Erythroblast (primary cell): ENCODE results near the gene MST1.

Experiments
- DNase-seq, 2 experiments: peaks; one replicate each; lab custom pipeline; 2025; lab: John Stamatoyannopoulos, UW
- GATA1 ChIP-seq: IDR thresholded peaks from 2 replicates; pipeline ENCODE4 v1.6.1; 2011; ENCODE audit warnings: low read depth, mild to moderate bottlenecking, control low read depth, low read length, moderate library complexity
- POLR2A ChIP-seq: IDR thresholded peaks from 2 replicates; pipeline ENCODE4 v1.6.1; 2011; ENCODE audit warnings: mild to moderate bottlenecking, low read length

The MST1 gene

DNA sequence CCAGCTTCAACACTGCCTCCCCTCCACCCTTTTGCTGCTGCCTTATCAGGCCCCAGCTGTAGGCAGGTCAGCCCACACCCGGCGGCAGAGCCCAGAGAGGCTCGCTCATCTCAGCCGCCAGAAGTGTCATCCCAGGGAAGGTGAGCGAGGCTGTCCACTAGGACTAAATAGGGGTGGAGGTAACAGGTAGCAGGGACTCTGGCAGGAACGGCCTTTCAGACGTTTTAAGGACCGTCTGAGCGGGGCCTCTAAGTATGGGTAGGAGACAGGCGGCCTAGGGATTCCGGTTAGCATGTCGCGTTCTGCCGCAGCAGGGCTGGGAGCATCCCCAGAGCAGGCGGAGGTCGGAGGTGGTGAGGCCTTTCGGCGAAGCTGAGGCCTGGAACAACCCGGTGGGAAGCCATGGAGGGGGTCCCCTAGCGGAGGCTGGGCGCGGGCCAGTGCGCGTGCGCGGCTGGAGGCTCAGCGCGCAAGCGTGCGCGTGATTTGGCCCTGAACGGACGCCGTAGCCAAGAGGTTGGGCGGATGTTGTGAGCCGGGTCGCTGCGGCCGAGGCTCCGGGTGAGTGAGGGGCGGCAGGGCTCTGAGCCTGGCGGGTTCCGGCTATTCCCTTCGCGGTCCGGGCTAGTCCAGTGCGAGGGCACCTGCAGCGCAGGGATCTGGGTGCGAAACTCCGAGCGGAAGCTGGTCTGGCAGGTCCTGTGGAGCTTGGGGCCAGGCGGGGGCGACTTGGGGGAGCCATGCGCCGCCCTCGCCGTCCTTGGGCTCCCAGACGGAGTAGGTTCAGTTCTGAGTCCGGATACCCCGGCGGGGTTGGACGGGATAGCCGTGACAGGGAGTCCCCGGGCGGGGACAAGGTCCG lies at the start of gene MST1, which contains the start of gene RNF123:
Gene MST1, minus strand, starts transcription at position 429 of the 862 bp plus-strand sequence. CDS start 783 bp downstream, outside the sequence.
Gene RNF123, plus strand, starts transcription at position 512 of the 862 bp plus-strand sequence. CDS start 1,609 bp downstream, outside the sequence.
- DNase-seq, result no peak
- TF ChIP-seq POLR2A, result peak; percentile 84
- TF ChIP-seq GATA1, result no peak

DNA sequence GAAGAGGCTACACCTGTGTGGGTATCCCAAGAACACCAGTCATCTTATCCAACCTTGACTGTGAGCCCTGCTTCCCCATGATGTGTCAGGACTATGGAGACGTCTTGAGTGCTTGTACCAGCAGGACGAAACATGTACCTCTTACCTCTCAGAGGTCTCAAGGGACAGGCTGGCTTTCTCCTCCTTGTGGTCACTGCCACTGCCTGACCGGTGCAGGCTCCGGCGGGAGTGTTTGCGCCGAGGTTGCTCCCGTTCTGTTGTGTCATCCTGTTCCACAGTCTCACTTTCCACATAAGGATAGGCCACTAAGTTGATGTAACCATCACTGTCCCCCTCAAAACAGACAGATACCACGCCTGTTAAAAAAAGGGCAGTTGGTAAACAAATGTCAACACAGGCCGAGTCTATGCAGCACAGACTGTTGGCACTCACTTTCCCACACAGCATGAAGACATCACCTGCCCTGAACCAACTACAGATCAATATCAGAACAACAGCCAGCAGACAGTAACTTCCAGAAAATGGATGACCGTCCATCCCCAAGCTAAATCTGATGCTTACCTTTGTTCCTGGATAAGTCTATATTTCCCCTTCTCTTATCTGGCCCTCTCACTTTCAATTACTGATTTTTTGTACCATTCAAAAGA lies 48.9 kb upstream of the MST1 start:
- DNase-seq, result no peak
- no peak for TF ChIP-seq POLR2A
- no peak for TF ChIP-seq GATA1

DNA sequence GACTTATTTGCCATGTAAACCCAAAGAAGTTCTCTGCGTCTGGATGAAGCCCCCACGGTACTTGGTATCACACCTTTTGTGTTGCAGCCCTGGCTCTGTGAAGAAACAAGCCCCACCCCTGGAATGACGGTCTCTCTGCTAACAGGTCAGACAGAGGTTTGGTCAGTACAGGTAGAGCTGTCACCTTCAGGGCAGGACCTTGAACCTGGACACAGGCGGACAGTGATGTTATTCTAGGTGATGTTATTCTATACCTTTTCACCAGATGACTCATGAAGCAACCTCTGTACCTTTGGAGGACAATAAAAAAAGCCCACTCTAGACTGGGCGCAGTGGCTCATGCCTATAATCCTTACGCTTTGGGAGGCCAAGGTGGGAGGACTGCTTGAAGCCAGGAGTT lies 45.5 kb upstream of the MST1 start:
- no peak for TF ChIP-seq POLR2A
- no peak for TF ChIP-seq GATA1
- no peak for DNase-seq

DNA sequence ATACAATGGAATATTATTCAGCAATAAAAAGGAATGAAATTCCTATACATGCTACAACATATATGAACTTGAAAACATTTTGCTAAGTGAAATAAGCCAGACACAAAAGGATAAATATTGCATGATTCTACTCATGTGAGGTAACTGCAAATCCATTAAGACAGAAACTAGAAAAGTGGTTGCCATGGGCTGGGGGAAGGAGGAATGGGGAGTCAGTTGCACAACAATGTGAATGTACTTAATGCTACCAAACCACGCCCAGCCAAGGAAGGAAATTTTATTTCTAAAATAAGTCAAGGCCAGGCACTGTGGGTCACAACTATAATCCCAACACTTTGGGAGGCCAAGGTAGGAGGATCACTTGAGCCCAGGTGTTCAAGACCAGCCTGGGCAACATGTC lies 44.3 kb upstream of the MST1 start:
- no peak for DNase-seq
- TF ChIP-seq POLR2A (no peak), GATA1 (no peak)

DNA sequence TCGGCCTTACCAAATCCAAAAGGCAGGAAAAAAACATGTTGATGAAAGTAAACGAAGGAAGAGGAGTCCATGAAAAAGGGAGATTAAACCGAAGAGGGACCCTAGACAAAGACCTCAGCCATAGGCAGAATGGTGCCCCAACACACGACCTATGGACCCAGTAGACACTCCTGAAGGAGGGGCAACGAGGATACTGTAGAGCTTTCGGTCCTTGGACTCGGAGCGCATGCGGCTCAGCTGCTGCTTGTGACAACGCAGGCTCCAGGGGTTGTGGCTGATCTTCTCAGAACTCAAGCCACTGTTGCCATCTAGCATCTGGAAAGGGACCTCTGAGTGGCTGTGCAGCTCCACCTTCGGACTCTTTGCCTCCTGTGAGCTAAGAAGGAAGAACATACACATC lies 43.3 kb upstream of the MST1 start:
- DNase-seq, result no peak
- TF ChIP-seq POLR2A (no peak), GATA1 (no peak)

DNA sequence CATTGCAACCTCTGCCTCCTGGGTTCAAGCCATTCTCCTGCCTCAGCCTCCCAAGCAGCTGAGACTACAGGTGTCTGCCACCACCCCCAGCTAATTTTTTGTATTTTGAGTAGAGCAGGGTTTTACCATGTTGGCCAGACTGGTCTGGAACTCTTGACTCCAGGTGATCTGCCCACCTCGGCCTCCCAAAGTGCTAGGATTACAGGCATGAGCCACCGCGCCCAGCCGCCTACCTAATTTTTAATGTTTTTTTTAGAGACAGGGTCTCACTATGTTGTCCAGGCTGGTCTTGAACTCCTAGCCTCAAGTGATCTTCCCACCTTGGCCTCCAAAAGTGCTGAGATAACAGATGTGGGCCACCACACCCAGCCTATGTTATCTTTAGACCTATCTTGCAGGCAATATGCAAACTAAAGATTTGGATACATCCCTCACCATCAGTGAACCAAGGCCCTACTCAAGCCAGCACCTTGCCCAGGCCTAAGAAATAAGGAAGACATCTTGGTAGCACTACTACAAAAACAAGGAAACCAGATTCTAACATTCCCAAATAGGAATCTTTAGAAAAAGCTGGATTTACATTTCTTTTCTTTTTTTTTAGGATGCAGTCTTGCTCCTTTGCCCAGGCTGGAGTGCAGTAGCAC lies 40.8 kb upstream of the MST1 start:
- peak; percentile 33 to 76 for DNase-seq
- TF ChIP-seq POLR2A (no peak), GATA1 (no peak)

DNA sequence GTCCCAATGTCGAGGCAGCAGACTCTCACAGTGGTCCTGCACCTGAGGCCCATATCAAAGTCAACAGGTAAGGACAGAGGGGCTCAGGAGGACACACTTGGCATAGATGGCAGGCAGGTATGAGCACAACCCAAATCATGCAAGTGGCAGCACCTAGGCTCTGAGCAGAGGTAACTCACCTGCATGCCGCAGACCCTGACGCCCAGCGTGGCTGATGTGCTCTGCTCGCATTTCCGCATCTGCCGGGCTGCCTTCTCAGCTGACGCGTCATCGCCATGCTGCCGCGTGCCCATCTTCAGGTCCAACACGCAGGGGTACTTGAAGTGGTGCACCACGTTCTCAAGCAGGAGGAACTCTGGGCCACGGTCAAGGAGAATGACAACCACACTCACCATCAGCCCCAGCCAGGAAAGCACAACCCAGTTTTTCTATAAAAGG lies 38.7 kb upstream of the MST1 start:
- TF ChIP-seq GATA1, result no peak
- TF ChIP-seq POLR2A, result no peak

DNA sequence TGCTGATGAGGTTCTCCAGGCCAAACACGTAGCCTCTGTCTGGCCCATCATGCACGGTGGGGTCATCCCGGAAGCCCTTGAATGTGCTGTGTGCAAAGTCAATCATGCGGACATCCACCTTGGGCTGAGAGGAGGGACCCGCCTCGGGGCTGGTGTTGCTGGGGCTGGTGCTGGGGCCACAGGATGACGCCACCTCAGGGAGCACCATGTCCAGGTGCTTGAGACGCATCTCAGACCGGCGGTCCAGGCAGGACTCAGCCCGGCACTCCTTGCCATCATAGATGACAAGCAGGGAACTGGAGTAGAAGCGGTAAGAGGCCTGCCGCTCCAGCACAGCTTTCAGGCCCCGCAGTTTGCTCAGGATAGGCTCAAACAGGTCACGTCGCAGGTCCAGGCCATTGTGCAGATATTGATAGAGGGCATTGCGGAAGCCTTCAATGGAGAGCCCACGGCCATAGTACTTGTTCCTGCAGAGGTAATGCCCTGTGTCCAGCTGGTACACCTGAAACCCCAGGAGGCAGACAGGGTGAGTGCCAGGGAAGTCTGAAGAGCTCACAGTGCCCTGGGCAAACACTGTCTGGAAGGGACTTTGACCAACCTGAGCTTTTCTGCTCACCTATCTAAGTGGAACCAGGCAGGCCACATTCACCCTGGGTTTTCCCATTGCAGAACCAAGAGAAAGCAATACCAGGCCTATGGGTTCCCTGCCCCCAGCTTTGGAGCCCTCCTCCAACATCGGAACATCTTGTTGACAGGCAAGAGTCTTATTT lies 38.1 kb upstream of the MST1 start:
- DNase-seq, result no peak
- TF ChIP-seq GATA1, result no peak
- no peak for TF ChIP-seq POLR2A

More for the DNA sequence above, 38.7 kb upstream of the MST1 start:
- no peak for DNase-seq

DNA sequence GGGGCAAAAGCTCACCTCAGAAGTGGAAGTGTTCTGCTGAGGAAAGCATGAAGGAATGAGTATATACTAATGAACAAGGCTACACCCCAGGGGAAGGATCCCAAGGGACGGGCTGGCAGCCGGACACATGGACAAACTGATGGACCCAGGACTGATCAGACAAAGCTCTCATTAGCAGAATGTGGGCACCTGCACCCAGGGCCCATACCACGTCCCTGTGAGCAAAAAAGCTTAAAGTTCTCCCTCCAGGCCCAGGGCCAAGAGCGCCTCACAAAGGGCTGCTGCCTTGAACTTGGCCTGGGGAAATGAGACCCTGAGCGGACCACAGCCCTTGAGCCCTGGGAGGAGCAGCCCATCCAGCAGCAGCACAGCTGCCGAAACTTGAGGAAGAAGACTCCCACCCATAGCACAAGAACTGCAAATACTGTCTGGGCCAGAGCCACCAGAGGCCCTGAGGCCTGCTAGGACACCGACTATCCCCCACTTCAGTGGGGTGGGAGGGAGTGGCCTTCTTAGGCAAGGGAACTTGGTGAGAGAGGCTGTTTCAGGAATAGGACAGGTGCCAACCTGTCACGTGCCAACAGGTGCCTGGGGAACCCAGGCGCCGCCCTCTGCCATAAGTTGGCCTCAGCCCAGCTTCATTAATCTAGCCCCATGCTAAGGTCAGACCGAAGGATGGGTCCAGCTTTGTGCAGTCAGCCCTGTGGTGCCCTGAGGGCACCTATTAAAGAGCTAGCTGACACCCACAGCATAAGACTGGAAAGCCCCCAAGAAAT lies 36.8 kb upstream of the MST1 start:
- TF ChIP-seq POLR2A, result no peak
- TF ChIP-seq GATA1, result no peak
- DNase-seq, result no peak

DNA sequence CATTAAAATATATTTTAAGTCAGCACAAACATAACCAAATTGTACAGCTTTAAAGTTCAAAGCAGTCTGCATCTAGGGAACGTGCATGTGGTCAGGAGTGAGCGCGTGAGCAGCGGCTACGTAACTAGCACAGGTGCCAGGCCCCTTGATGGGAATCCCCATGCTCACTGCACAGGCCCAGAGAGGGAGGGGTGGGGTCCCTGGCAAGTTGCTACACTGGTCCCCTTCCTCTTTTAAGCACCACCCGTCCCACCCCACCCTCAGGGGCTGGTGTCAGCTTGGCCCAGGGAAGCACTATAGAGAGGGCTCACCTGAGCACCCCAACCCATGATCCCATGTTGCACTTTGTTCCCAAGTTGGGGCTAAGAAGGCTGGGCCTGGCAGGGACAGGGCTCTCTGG lies 35.3 kb upstream of the MST1 start:
- DNase-seq, result peak in 1 of 2 experiments; percentile 61
- no peak for TF ChIP-seq POLR2A
- TF ChIP-seq GATA1, result no peak

DNA sequence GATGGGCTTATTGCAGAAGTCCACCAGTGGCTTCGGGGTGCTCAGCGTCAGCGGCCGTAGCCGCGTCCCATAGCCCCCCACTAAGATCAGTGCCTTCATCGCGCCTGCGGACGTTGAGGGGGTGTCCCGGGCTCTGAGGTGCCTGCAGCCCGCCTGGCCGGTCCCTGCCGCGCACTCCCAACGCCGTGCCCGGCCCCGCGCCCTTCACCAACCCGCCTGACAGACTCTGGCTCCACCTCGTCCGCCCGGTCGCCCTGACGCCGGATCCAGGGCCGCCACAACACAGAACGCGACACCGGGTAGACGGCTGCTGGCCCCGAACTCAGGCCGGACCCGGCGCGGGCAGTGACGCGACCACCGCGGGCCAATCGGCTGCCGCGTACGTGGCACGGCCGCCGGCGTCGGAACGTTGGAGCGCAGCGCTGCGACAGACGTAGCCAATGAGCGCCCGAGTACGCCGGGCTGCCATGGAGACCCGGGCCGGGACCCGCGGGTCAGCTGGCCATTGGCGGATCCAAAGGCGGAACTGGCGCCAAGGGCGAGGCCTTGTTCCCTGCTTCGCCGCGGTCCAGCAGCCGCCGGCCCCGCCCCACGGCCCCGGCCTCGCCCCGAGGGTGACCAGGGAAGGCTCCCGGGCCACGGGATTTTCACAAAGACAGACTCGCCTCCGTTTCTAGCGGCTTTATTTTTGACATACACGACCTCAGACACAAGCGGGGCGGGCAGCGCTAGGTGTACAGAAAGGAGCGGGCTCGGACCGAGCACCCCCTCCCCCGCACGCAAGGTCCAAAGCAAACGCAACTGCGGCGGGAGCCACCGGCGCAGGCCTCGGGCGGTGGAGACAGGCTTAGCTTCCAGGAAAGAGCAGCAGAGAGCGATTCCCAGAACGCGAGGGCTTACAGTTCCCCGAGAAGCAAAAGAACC lies 34.6 kb upstream of the MST1 start, which contains the start of gene GMPPB:
Gene GMPPB, minus strand, starts transcription at position 324 of the 924 bp plus-strand sequence. Its CDS starts 225 bp downstream, at position 99.
- TF ChIP-seq POLR2A (peak; percentile 66), GATA1 (no peak)
- DNase-seq, result peak; percentile 97

DNA sequence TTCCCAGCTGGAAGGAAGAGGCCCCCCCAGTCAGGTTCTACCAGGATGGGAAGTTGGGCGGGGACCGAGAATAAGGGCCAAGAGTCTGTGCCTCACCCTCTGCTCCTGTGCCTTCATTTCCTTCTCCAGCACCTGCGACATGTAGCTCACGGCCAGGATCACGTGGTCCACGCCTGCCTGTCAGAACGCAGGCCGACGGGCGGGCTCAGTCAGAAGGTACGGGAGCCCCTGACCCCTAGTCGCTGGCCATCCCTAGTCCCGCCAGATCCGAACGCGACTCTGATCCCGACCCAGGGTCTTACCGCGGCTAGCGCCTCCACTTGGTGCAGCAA lies 34.0 kb upstream of the MST1 start:
- peak; percentile 72 to 74 for DNase-seq
- TF ChIP-seq GATA1 (no peak), POLR2A (peak; percentile 47)
